SU-DHL-6 (cell line): Measurements from ENCODE around the gene LDB3.

ENCODE experiments used
- H2AFZ ChIP-seq: fragments of 200-600 bp; sonication (generic); 2 replicates; pipeline ENCODE4 v1.6.1; 2014; ENCODE audit warnings: low read depth, mild to moderate bottlenecking, moderate library complexity, mixed read lengths, antibody characterized with exemption, low read length; ENCODE audit not compliant: severe bottlenecking
- H3F3A ChIP-seq: fragments of 200-600 bp; shearing (Covaris generic); 2 replicates; pipeline ENCODE4 v1.6.0; 2016; ENCODE audit warnings: antibody characterized with exemption, mild to moderate bottlenecking; ENCODE audit not compliant: insufficient read depth
- H3K27ac ChIP-seq: fragments of 200-600 bp; sonication (generic); 2 replicates; pipeline ENCODE4 v1.5.1; 2016; ENCODE audit warnings: low read depth, mild to moderate bottlenecking, low read length, moderate library complexity, mixed read lengths
- H3K27me3 ChIP-seq: fragments of 200-600 bp; sonication (generic), shearing (Covaris generic); 2 replicates; pipeline ENCODE4 v1.6.0; 2014; ENCODE audit warnings: mild to moderate bottlenecking, low read length
- H3K36me3 ChIP-seq: fragments of 200-600 bp; sonication (generic); 2 replicates; pipeline ENCODE4 v1.6.1; 2014; ENCODE audit warnings: mild to moderate bottlenecking, low read length, mixed read lengths
- H3K4me2 ChIP-seq: fragments of 300-600, 200-600 bp; shearing (Covaris generic), sonication (generic); 2 replicates; pipeline ENCODE4 v1.6.0; 2014; ENCODE audit warnings: low read length, low read depth, mild to moderate bottlenecking; ENCODE audit not compliant: poor library complexity, severe bottlenecking
- H3K4me3 ChIP-seq: fragments of 200-600 bp; sonication (generic); 2 replicates; pipeline ENCODE4 v1.5.1; 2014; ENCODE audit warnings: antibody characterized with exemption, low read length, mild to moderate bottlenecking, mixed read lengths; ENCODE audit not compliant: insufficient read depth, poor library complexity, severe bottlenecking
- H3K79me2 ChIP-seq: fragments of 200-600 bp; sonication (generic); 2 replicates; pipeline ENCODE4 v1.6.1; 2014; ENCODE audit warnings: mild to moderate bottlenecking, low read length, moderate library complexity; ENCODE audit not compliant: insufficient read depth
- H3K9ac ChIP-seq: fragments of 200-600 bp; sonication (generic); 2 replicates; pipeline ENCODE4 v1.7.0; 2014; ENCODE audit warnings: mild to moderate bottlenecking, low read length
- H3K9me2 ChIP-seq: fragments of 200-600 bp; sonication (generic); replicated peaks from 2 replicates; pipeline ENCODE4 v1.6.1; 2014; ENCODE audit warnings: low read length; ENCODE audit not compliant: insufficient read depth
- H3K9me3 ChIP-seq: fragments of 200-600 bp; sonication (generic); 2 replicates; pipeline ENCODE4 v1.6.1; 2014; ENCODE audit warnings: low read length, mixed read lengths; ENCODE audit not compliant: insufficient read depth
- H4K20me1 ChIP-seq: fragments of 200-600 bp; sonication (generic); 2 replicates; pipeline ENCODE4 v1.6.1; 2014; ENCODE audit warnings: low read depth, mild to moderate bottlenecking, antibody characterized with exemption, low read length, moderate library complexity, mixed read lengths
- CTCF ChIP-seq: fragments of 200-600 bp; sonication (generic); IDR thresholded peaks from one replicate; pipeline ENCODE4 v1.5.1; 2017; ENCODE audit warnings: antibody characterized with exemption, mild to moderate bottlenecking, low read length, moderate library complexity; ENCODE audit not compliant: insufficient read depth, poor library complexity, severe bottlenecking
- EZH2phosphoT487 ChIP-seq: fragments of 200-600 bp; sonication (generic), shearing (Covaris generic); conservative IDR thresholded peaks from 2 replicates; pipeline ENCODE4 v1.6.1; 2018; ENCODE audit warnings: mild to moderate bottlenecking, antibody characterized with exemption, low read length, moderate library complexity, mixed read lengths

The LDB3 gene

GRCh38 chr10:86744067-86744725, 75.9 kb downstream of the LDB3 start:
- Histone ChIP-seq H3K27ac (no peak overlapping the region), H3K9me2 (no peaks in the 10 kb centered on the region), H3K36me3 (no peaks in the 10 kb centered on the region), H3K4me2 (no peak overlapping the region), H3K9ac (no peak overlapping the region), H4K20me1 (no peaks in the 10 kb centered on the region), H3K9me3 (no peaks in the 10 kb centered on the region), H3K27me3 (no peaks in the 10 kb centered on the region), H3K4me3 (no peak overlapping the region), H3F3A (no peaks in the 10 kb centered on the region), H2AFZ (no peak overlapping the region), H3K79me2 (no peaks in the 10 kb centered on the region)
- TF ChIP-seq EZH2phosphoT487 (no peak), CTCF (no peak)

GRCh38 chr10:86747796-86748581, 79.7 kb downstream of the LDB3 start:
- H3K79me2 ChIP-seq = peaks cover 3% of the 10 kb centered on the region; the same call in 1 of the 2 replicates
- no peaks in the 10 kb centered on the region for H3K9me3 ChIP-seq
- H3K27ac ChIP-seq = no peak overlapping the region
- no peak overlapping the region for H3K9ac ChIP-seq
- no peak overlapping the region for H3K4me3 ChIP-seq
- H4K20me1 ChIP-seq = no peaks in the 10 kb centered on the region
- H3K27me3 ChIP-seq = no peaks in the 10 kb centered on the region
- H2AFZ ChIP-seq = no peak overlapping the region
- no peak overlapping the region for H3K4me2 ChIP-seq
- H3K36me3 ChIP-seq = no peaks in the 10 kb centered on the region
- no peaks in the 10 kb centered on the region for H3K9me2 ChIP-seq
- H3F3A ChIP-seq = 0 out of 2 replicates have a peak, but pooled peaks cover 12% of the 10 kb centered on the region
- TF ChIP-seq CTCF = no peak
- TF ChIP-seq EZH2phosphoT487 = no peak

DNA sequence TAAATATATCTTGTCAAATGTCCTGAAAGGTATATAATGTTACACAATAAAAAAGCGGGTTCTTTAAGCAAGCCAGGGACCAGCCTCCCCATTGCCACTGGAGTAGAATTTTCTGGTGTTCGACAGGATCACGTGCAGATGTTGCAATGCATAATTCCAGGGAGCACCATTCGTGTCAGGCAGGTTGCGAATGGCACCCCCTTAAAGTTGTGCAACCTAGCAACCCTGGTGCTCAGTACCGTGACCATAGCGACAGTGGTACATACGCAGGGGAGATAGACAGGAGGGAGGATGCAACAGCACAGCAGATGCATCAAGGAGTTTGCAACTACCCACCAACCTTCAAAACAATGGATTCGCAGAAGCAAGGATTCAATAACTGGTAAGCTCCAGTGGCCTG, 81.5 kb downstream of the LDB3 start:
- H3K9me3 ChIP-seq = no peaks in the 10 kb centered on the region
- no peak overlapping the region for H3K4me2 ChIP-seq
- H3F3A ChIP-seq = peaks cover 27% of the 10 kb centered on the region
- peaks cover 7% of the 10 kb centered on the region; the same call in 1 of the 2 replicates for H3K79me2 ChIP-seq
- TF ChIP-seq EZH2phosphoT487 = no peak
- no peak for TF ChIP-seq CTCF
- H3K27ac ChIP-seq = no peak overlapping the region
- no peaks in the 10 kb centered on the region for H3K36me3 ChIP-seq
- H2AFZ ChIP-seq = no peak overlapping the region
- H3K9me2 ChIP-seq = no peaks in the 10 kb centered on the region
- no peaks in the 10 kb centered on the region for H4K20me1 ChIP-seq
- H3K27me3 ChIP-seq = no peaks in the 10 kb centered on the region
- H3K9ac ChIP-seq = no peak overlapping the region
- H3K4me3 ChIP-seq = no peak overlapping the region
